Neural cell (in vitro differentiated cells): ENCODE data around the gene KIF1C. TPM values are rescaled to one million over a fixed set of nuclear protein-coding genes. Genes with fewer than 3 reads are reported as not detected.

Experiments used
- H2AFZ ChIP-seq: fragments of 200-600, 300-800 bp; sonication (generic), shearing (Covaris generic); 2 replicates; pipeline ENCODE4 v1.6.0; 2014; ENCODE audit warnings: low read depth, mild to moderate bottlenecking, antibody characterized with exemption, low read length, moderate library complexity
- H3F3A ChIP-seq: fragments of 200-600 bp; shearing (Covaris generic); 2 replicates; pipeline ENCODE4 v1.6.1; 2016; ENCODE audit warnings: mild to moderate bottlenecking, moderate library complexity, mixed read lengths, antibody characterized with exemption, low read length; ENCODE audit not compliant: insufficient read depth, poor library complexity, severe bottlenecking
- H3K27ac ChIP-seq: fragments of 200-600, 300-800 bp; sonication (generic), shearing (Covaris generic); 2 replicates; pipeline ENCODE4 v1.5.1; 2014; ENCODE audit warnings: mild to moderate bottlenecking, low read length, moderate library complexity
- H3K27me3 ChIP-seq: fragments of 300-800, 200-600 bp; sonication (generic), shearing (Covaris generic); 2 replicates; pipeline ENCODE4 v1.6.0; 2014; ENCODE audit warnings: mild to moderate bottlenecking, low read depth, low read length, moderate library complexity; ENCODE audit not compliant: insufficient read depth
- H3K36me3 ChIP-seq: fragments of 300-800, 200-600 bp; sonication (generic), shearing (Covaris generic); 2 replicates; pipeline ENCODE4 v1.5.1; 2014; ENCODE audit warnings: mild to moderate bottlenecking, antibody characterized with exemption, low read length, moderate library complexity; ENCODE audit not compliant: insufficient read depth
- H3K4me2 ChIP-seq: fragments of 300-800, 200-600 bp; sonication (generic), shearing (Covaris generic); 2 replicates; pipeline ENCODE4 v1.6.0; 2014; ENCODE audit warnings: mild to moderate bottlenecking, low read length
- H3K4me3 ChIP-seq: fragments of 300-800, 200-600 bp; sonication (generic), shearing (Covaris generic); 2 replicates; pipeline ENCODE4 v1.5.1; 2014; ENCODE audit warnings: mild to moderate bottlenecking, low read length, moderate library complexity
- H3K79me2 ChIP-seq: fragments of 200-600 bp; shearing (Covaris generic); replicated peaks from 2 replicates; pipeline ENCODE4 v1.6.0; 2014; ENCODE audit warnings: mild to moderate bottlenecking, low read length, moderate library complexity; ENCODE audit not compliant: insufficient read depth
- H3K9ac ChIP-seq: fragments of 300-800, 200-600 bp; sonication (generic), shearing (Covaris generic); 2 replicates; pipeline ENCODE4 v1.6.1; 2016; ENCODE audit warnings: mild to moderate bottlenecking, low read length, mixed read lengths
- H3K9me2 ChIP-seq: fragments of 200-600 bp; shearing (Covaris generic); 2 replicates; pipeline ENCODE4 v1.6.1; 2016; ENCODE audit warnings: mild to moderate bottlenecking, low read length, mixed read lengths; ENCODE audit not compliant: insufficient read depth
- H3K9me3 ChIP-seq: fragments of 200-600, 300-800 bp; sonication (generic), shearing (Covaris generic); 2 replicates; pipeline ENCODE4 v1.6.1; 2016; ENCODE audit warnings: mild to moderate bottlenecking, mixed run types, low read length, moderate library complexity, mixed read lengths
- H4K20me1 ChIP-seq: fragments of 200-600 bp; shearing (Covaris generic); 2 replicates; pipeline ENCODE4 v1.6.1; 2016; ENCODE audit warnings: mild to moderate bottlenecking, mixed run types; ENCODE audit not compliant: insufficient read depth
- CTCF ChIP-seq: fragments of 450-650 bp; IDR thresholded peaks from 2 replicates; pipeline ENCODE4 v1.5.1; 2014; ENCODE audit warnings: antibody characterized with exemption, mild to moderate bottlenecking, moderate library complexity; ENCODE audit not compliant: poor library complexity, severe bottlenecking
- EP300 ChIP-seq: fragments of 450-650 bp; conservative IDR thresholded peaks from 2 replicates; pipeline ENCODE4 v1.6.1; 2014; ENCODE audit warnings: antibody characterized with exemption, mild to moderate bottlenecking, moderate library complexity; ENCODE audit not compliant: poor library complexity, severe bottlenecking
- EZH2 ChIP-seq: fragments of 200-600, 300-800 bp; shearing (Covaris generic), sonication (generic); IDR thresholded peaks from 2 replicates; pipeline ENCODE4 v1.6.1; 2014; ENCODE audit warnings: antibody characterized with exemption, low read length, borderline replicate concordance, mild to moderate bottlenecking; ENCODE audit not compliant: insufficient read depth, poor library complexity, severe bottlenecking
- MXI1 ChIP-seq: fragments of 450-650 bp; conservative IDR thresholded peaks from 2 replicates; pipeline ENCODE4 v1.6.1; 2014; ENCODE audit warnings: antibody characterized with exemption, mild to moderate bottlenecking; ENCODE audit not compliant: poor library complexity, severe bottlenecking
- POLR2AphosphoS5 ChIP-seq: IDR thresholded peaks from 2 replicates; pipeline ENCODE4 v1.6.1; 2012
- RAD21 ChIP-seq: fragments of 450-650 bp; conservative IDR thresholded peaks from 2 replicates; pipeline ENCODE4 v1.6.1; 2014; ENCODE audit warnings: antibody characterized with exemption, mild to moderate bottlenecking, moderate library complexity
- REST ChIP-seq: IDR thresholded peaks from 2 replicates; pipeline ENCODE4 v1.6.1; 2012; ENCODE audit warnings: borderline replicate concordance
- SMC3 ChIP-seq: fragments of 450-650 bp; conservative IDR thresholded peaks from 2 replicates; pipeline ENCODE4 v1.6.1; 2014; ENCODE audit warnings: antibody characterized with exemption, mild to moderate bottlenecking, moderate library complexity; ENCODE audit not compliant: poor library complexity
- TAF1 ChIP-seq: IDR thresholded peaks from 2 replicates; pipeline ENCODE4 v1.6.1; 2012; ENCODE audit warnings: low read depth
- polyA plus RNA-seq: library from polyadenylated mRNA; depleted of rRNA; stranded (reverse); fragments of >200 nt; gene quantifications from 2 replicates; pipeline ENCODE4 v1.2.3, GENCODE V29; 2014

KIF1C gene
- polyA plus RNA-seq, 1 donor from 2014 or later, result 8.3 TPM

GRCh38 chr17:5031365-5032082 lies 33.8 kb downstream of the KIF1C start:
- H3K36me3 ChIP-seq, result no peaks in the 10 kb centered on the region
- H2AFZ ChIP-seq, result peak overlapping the region; percentile 60
- H3K79me2 ChIP-seq, result no peaks in the 10 kb centered on the region
- H3K4me2 ChIP-seq, result peak overlapping the region; percentile 65
- no peaks in the 10 kb centered on the region for H3K9me2 ChIP-seq
- no peaks in the 10 kb centered on the region for H3K9me3 ChIP-seq
- H3K4me3 ChIP-seq, result peak overlapping the region; percentile 64
- no peaks in the 10 kb centered on the region for H3F3A ChIP-seq
- no peaks in the 10 kb centered on the region for H3K27me3 ChIP-seq
- H3K9ac ChIP-seq, result peak overlapping the region; percentile 57
- peak overlapping the region; percentile 20 for H3K27ac ChIP-seq
- no peak for TF ChIP-seq POLR2AphosphoS5
- peak; percentile 67 for TF ChIP-seq SMC3
- peak; percentile 69 for TF ChIP-seq CTCF
- TF ChIP-seq RAD21, result peak; percentile 49
- H4K20me1 ChIP-seq, result no peaks in the 10 kb centered on the region

GRCh38 chr17:5032865-5033264 lies 35.1 kb downstream of the KIF1C start:
- H3K27ac ChIP-seq, result no peak overlapping the region
- no peak overlapping the region for H3K4me3 ChIP-seq
- TF ChIP-seq SMC3, result no peak
- no peak for TF ChIP-seq MXI1
- no peak for TF ChIP-seq EZH2
- TF ChIP-seq RAD21, result no peak
- no peak for TF ChIP-seq REST
- TF ChIP-seq CTCF, result no peak
- no peak for TF ChIP-seq POLR2AphosphoS5
- no peak for TF ChIP-seq TAF1
- no peak for TF ChIP-seq EP300
- no peaks in the 10 kb centered on the region for H3K9me3 ChIP-seq
- no peak overlapping the region for H3K4me2 ChIP-seq
- H3F3A ChIP-seq, result no peaks in the 10 kb centered on the region
- H3K9ac ChIP-seq, result no peak overlapping the region
- H2AFZ ChIP-seq, result no peak overlapping the region
- no peaks in the 10 kb centered on the region for H4K20me1 ChIP-seq
- no peaks in the 10 kb centered on the region for H3K36me3 ChIP-seq
- H3K27me3 ChIP-seq, result no peaks in the 10 kb centered on the region
- no peaks in the 10 kb centered on the region for H3K79me2 ChIP-seq
- H3K9me2 ChIP-seq, result no peaks in the 10 kb centered on the region
